ENCODE results near the gene XPR1.
"Not testable (repeated sequence)": the region's sequence is repeated elsewhere in the genome, so short reads cannot be mapped to it uniquely, and the experiment has no call there.

Gene XPR1

GRCh38 chr1:180710746-180711145, 78.9 kb downstream of the XPR1 start:
- in situ Hi-C loops (cut with MboI; ENCODE audit: low sequenced_read_pairs), result not testable (repeated sequence)

GRCh38 chr1:180711260-180711659, 79.4 kb downstream of the XPR1 start:
- in situ Hi-C loops (cut with MboI; ENCODE audit: low sequenced_read_pairs), result not testable (repeated sequence)

GRCh38 chr1:180720753-180721152, 88.9 kb downstream of the XPR1 start:
- in situ Hi-C loops (cut with MboI; ENCODE audit: low sequenced_read_pairs), result no loop called here

GRCh38 chr1:180722586-180722985, 90.8 kb downstream of the XPR1 start:
- in situ Hi-C loops (cut with MboI; ENCODE audit: low sequenced_read_pairs), result no loop called here

GRCh38 chr1:180724055-180724454, 92.2 kb downstream of the XPR1 start:
- in situ Hi-C loops (cut with MboI; ENCODE audit: low sequenced_read_pairs), result no loop called here

- in situ Hi-C loops (cut with MboI; ENCODE audit: low sequenced_read_pairs), result not testable (repeated sequence)
Observed at GRCh38 chr1:180726024-180726423, 94.2 kb downstream of the XPR1 start.

- in situ Hi-C loops (cut with MboI; ENCODE audit: low sequenced_read_pairs), result not testable (repeated sequence)
Observed at GRCh38 chr1:180727751-180728150, 95.9 kb downstream of the XPR1 start.

- in situ Hi-C loops (cut with MboI; ENCODE audit: low sequenced_read_pairs), result no loop called here
Observed at GRCh38 chr1:180728472-180729106, 96.8 kb downstream of the XPR1 start.

GRCh38 chr1:180731131-180731530, 99.3 kb downstream of the XPR1 start:
- in situ Hi-C loops (cut with MboI; ENCODE audit: low sequenced_read_pairs), result no loop called here

GRCh38 chr1:180732866-180733265, 101.0 kb downstream of the XPR1 start:
- in situ Hi-C loops (cut with MboI; ENCODE audit: low sequenced_read_pairs), result no loop called here

- in situ Hi-C loops (cut with MboI; ENCODE audit: low sequenced_read_pairs), result no loop called here
Observed at GRCh38 chr1:180734366-180734765, 102.5 kb downstream of the XPR1 start.

GRCh38 chr1:180742663-180743062, 110.8 kb downstream of the XPR1 start:
- in situ Hi-C loops (cut with MboI; ENCODE audit: low sequenced_read_pairs), result no loop called here

GRCh38 chr1:180743868-180744267, 112.0 kb downstream of the XPR1 start:
- in situ Hi-C loops (cut with MboI; ENCODE audit: low sequenced_read_pairs), result no loop called here

- in situ Hi-C loops (cut with MboI; ENCODE audit: low sequenced_read_pairs), result no loop called here
Observed at GRCh38 chr1:180745098-180745497, 113.3 kb downstream of the XPR1 start.

GRCh38 chr1:180751921-180752320, 120.1 kb downstream of the XPR1 start:
- in situ Hi-C loops (cut with MboI; ENCODE audit: low sequenced_read_pairs), result no loop called here

- in situ Hi-C loops (cut with MboI; ENCODE audit: low sequenced_read_pairs), result no loop called here
Observed at GRCh38 chr1:180754453-180754852, 122.6 kb downstream of the XPR1 start.

- in situ Hi-C loops (cut with MboI; ENCODE audit: low sequenced_read_pairs), result no loop called here
Observed at GRCh38 chr1:180757657-180758056, 125.8 kb downstream of the XPR1 start.

- in situ Hi-C loops (cut with MboI; ENCODE audit: low sequenced_read_pairs), result no loop called here
Observed at GRCh38 chr1:180762796-180763195, 131.0 kb downstream of the XPR1 start.

GRCh38 chr1:180765151-180765550, 133.3 kb downstream of the XPR1 start:
- in situ Hi-C loops (cut with MboI; ENCODE audit: low sequenced_read_pairs), result no loop called here

GRCh38 chr1:180769889-180770288, 138.1 kb downstream of the XPR1 start:
- in situ Hi-C loops (cut with MboI; ENCODE audit: low sequenced_read_pairs), result no loop called here

GRCh38 chr1:180773210-180773865, 141.5 kb downstream of the XPR1 start:
- in situ Hi-C loops (cut with MboI; ENCODE audit: low sequenced_read_pairs), result no loop called here

GRCh38 chr1:180775801-180776200, 144.0 kb downstream of the XPR1 start:
- in situ Hi-C loops (cut with MboI; ENCODE audit: low sequenced_read_pairs), result no loop called here
